Keratinocyte (primary cell): Measurements from ENCODE around the gene CHL1. TPM values are rescaled to one million over a fixed set of nuclear protein-coding genes. Genes with fewer than 3 reads are reported as not detected.

Experiments used
- DNase-seq: peaks from one replicate; pipeline ENCODE4 v3.0.0-alpha.2; 2011; ENCODE audit warnings: low read depth, missing footprints, low spot score
- FAIRE-seq: peaks from 2 replicates; lab custom pipeline; 2011; peaks lifted over from hg19 to GRCh38; lab: Jason Lieb, UNC
- H2AFZ ChIP-seq: 2 replicates; pipeline ENCODE4 v1.6.0; 2012; ENCODE audit warnings: low read length, control low read depth, inconsistent platforms; ENCODE audit not compliant: control insufficient read depth
- H3K27ac ChIP-seq: 2 replicates; pipeline ENCODE4 v1.5.1; 2011; ENCODE audit warnings: low read length; ENCODE audit not compliant: control insufficient read depth, insufficient read depth
- H3K27me3 ChIP-seq: 3 replicates; pipeline ENCODE4 v1.6.0; 2011; ENCODE audit warnings: low read length; ENCODE audit not compliant: control insufficient read depth, insufficient read depth; ENCODE audit errors: extremely low read depth
- H3K36me3 ChIP-seq, 2 experiments: 2 replicates in 1 of 2; 3 replicates in 1 of 2; pipeline ENCODE4 v1.5.1; 2011; ENCODE audit warnings: low read length in 2 of 2, mild to moderate bottlenecking in 1 of 2; ENCODE audit not compliant: control insufficient read depth in 2 of 2, insufficient read depth in 2 of 2; ENCODE audit errors: extremely low read depth in 1 of 2
- H3K4me1 ChIP-seq: 3 replicates; pipeline ENCODE4 v1.5.1; 2011; ENCODE audit warnings: low read length; ENCODE audit not compliant: control insufficient read depth, insufficient read depth; ENCODE audit errors: extremely low read depth
- H3K4me2 ChIP-seq: 3 replicates; pipeline ENCODE4 v1.6.0; 2011; ENCODE audit warnings: low read depth, low read length; ENCODE audit not compliant: control insufficient read depth, insufficient read depth; ENCODE audit errors: extremely low read depth
- H3K4me3 ChIP-seq, 3 experiments: fragments of 200-600 bp in 1 of 3; sonication (generic) in 1 of 3; 2 replicates in 2 of 3; 3 replicates in 1 of 3; pipeline ENCODE4 v1.5.1; 2011 to 2016; ENCODE audit warnings: low read length in 3 of 3, mild to moderate bottlenecking in 3 of 3, control low read depth in 2 of 3, inconsistent platforms in 1 of 3, low read depth in 1 of 3, mixed read lengths in 1 of 3, mixed run types in 1 of 3, moderate library complexity in 1 of 3; ENCODE audit not compliant: control insufficient read depth in 2 of 3, insufficient read depth in 2 of 3; ENCODE audit errors: extremely low read depth in 1 of 3
- H3K79me2 ChIP-seq: 2 replicates; pipeline ENCODE4 v1.6.0; 2012; ENCODE audit warnings: low read length; ENCODE audit not compliant: control insufficient read depth, insufficient read depth
- H3K9ac ChIP-seq: 3 replicates; pipeline ENCODE4 v1.6.0; 2011; ENCODE audit warnings: low read length; ENCODE audit not compliant: control insufficient read depth, insufficient read depth; ENCODE audit errors: extremely low read depth
- H3K9me1 ChIP-seq: 3 replicates; pipeline ENCODE4 v1.6.0; 2011; ENCODE audit warnings: low read length; ENCODE audit not compliant: control insufficient read depth, insufficient read depth; ENCODE audit errors: extremely low read depth
- H3K9me3 ChIP-seq: 2 replicates; pipeline ENCODE4 v1.5.1; 2012; ENCODE audit warnings: low read depth, low read length; ENCODE audit not compliant: control insufficient read depth
- H4K20me1 ChIP-seq: 3 replicates; pipeline ENCODE4 v1.6.0; 2011; ENCODE audit warnings: low read length; ENCODE audit not compliant: control insufficient read depth, insufficient read depth; ENCODE audit errors: extremely low read depth
- EZH2 ChIP-seq: IDR thresholded peaks from one replicate; pipeline ENCODE4 v1.6.1; 2012; ENCODE audit warnings: inconsistent platforms, mild to moderate bottlenecking, low read length, moderate library complexity
- dilution Hi-C: fragments of 300-500 bp; cut with MboI; formaldehyde crosslinking; loops from one replicate; pipeline ENCODE4 v1.7.0; 2020; ENCODE audit warnings: low sequenced_read_pairs; ENCODE audit not compliant: extremely low pct_ligation_motif_present
- polyA plus RNA-seq, 5 experiments: library from polyadenylated mRNA; depleted of rRNA in 3 of 5; stranded (reverse) in 3 of 5; stranded (forward) in 1 of 5; unstranded in 1 of 5; fragments of >200 nt; gene quantifications; 1 replicate in 1 of 5; 2 replicates in 3 of 5; 3 replicates in 1 of 5; pipeline versions ENCODE4 v1.2.1 to v1.2.3, GENCODE V29; 2011 to 2012; ENCODE audit warnings: missing spikeins in 2 of 5, low read depth in 1 of 5, low replicate concordance in 1 of 5
- TF ChIP-seq, protein P1 (sequence below), 3 experiments: IDR thresholded peaks in 1 of 3; conservative IDR thresholded peaks in 1 of 3; optimal IDR thresholded peaks in 1 of 3; 2 replicates in 2 of 3; 3 replicates in 1 of 3; pipeline versions ENCODE3 to v1.5.1; 2011; ENCODE audit warnings: low read length in 3 of 3, mild to moderate bottlenecking in 3 of 3, moderate library complexity in 2 of 3, control low read depth in 1 of 3, inconsistent platforms in 1 of 3; ENCODE audit not compliant: insufficient read depth in 2 of 3; ENCODE audit errors: extremely low read depth in 1 of 3

The CHL1 gene
- polyA plus RNA-seq, 1 donor (not counting 4 experiments of a cell fraction or from before 2014, with no cell fraction given) = 0.04 TPM

DNA sequence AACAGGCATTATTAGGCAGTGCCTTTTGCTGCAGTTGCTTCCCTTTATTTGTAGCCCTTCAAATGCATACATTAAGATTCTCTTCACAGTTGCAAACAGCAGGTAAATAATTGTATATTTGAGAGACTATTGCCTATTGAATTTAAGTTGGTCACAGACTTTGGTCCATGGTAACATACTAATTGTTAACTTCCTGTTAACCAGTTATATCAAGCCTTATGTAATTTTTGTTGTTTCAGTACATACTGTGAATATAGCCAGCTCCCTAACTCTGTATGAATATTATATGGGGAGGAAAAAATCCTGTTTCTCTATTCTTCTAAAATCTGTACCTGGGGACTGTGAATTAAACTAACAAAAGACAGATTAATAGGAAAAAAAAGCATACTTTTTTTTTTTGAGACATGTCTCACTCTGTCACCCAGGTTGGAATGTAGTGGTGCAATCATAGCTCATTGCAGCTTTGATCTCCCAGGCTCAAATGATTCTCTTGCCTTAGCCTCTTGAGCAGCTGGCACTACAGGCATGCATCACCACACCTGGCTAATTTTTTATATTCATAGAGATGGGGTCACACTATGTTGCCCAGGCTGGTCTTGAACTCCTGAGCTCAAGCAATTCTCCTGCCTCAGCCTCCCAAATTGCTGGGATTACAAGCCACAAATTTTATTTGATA, 53.2 kb downstream of the CHL1 start:
- TF ChIP-seq EZH2 = no peak
- TF ChIP-seq, protein P1, sequence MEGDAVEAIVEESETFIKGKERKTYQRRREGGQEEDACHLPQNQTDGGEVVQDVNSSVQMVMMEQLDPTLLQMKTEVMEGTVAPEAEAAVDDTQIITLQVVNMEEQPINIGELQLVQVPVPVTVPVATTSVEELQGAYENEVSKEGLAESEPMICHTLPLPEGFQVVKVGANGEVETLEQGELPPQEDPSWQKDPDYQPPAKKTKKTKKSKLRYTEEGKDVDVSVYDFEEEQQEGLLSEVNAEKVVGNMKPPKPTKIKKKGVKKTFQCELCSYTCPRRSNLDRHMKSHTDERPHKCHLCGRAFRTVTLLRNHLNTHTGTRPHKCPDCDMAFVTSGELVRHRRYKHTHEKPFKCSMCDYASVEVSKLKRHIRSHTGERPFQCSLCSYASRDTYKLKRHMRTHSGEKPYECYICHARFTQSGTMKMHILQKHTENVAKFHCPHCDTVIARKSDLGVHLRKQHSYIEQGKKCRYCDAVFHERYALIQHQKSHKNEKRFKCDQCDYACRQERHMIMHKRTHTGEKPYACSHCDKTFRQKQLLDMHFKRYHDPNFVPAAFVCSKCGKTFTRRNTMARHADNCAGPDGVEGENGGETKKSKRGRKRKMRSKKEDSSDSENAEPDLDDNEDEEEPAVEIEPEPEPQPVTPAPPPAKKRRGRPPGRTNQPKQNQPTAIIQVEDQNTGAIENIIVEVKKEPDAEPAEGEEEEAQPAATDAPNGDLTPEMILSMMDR (optimal IDR thresholded peaks at IDR 0.05 in 1 of 3, IDR thresholded peaks at IDR 0.05 in 1 of 3, conservative IDR thresholded peaks at IDR 0.05 in 1 of 3; ENCODE audit: extremely low read depth in 1 of 3, insufficient read depth in 2 of 3, low read length in 3 of 3) = no peak
- Histone ChIP-seq H3K9ac (no peak overlapping the region), H3K36me3 (no peaks in the 10 kb centered on the region), H2AFZ (no peak overlapping the region), H3K9me3 (no peaks in the 10 kb centered on the region), H3K9me1 (no peaks in the 10 kb centered on the region), H3K4me2 (no peak overlapping the region), H3K27ac (no peak overlapping the region), H4K20me1 (no peaks in the 10 kb centered on the region), H3K27me3 (no peaks in the 10 kb centered on the region), H3K4me1 (no peaks in the 10 kb centered on the region), H3K4me3 (no peak overlapping the region), H3K79me2 (no peaks in the 10 kb centered on the region)
- dilution Hi-C loops = no loop called here
- DNase-seq (no peak), FAIRE-seq (no peak)

DNA sequence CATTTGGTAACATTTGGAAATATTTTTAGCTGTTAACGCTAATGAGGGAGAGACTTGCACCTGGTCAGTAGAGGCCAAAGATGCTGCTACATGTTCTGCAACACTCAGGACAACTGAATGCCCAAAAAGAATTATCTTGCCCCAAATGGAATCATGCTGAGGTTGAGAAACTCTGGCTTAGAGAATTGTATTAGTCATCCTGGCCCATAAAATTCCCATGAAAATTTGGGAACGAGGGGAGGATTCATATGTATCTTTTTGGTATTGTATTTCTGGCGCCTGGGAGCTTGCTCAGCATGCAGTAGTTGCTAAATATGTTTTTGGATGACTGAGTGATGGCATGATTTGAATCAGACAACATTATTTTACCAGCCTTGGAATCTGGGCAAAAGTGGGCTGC, 59.9 kb downstream of the CHL1 start:
- Histone ChIP-seq H3K36me3 (no peaks in the 10 kb centered on the region), H3K4me3 (no peak overlapping the region), H3K9me1 (no peaks in the 10 kb centered on the region), H3K79me2 (no peaks in the 10 kb centered on the region), H3K9ac (no peak overlapping the region), H4K20me1 (no peaks in the 10 kb centered on the region), H3K27me3 (no peaks in the 10 kb centered on the region), H3K4me1 (no peaks in the 10 kb centered on the region), H3K27ac (no peak overlapping the region), H3K9me3 (no peaks in the 10 kb centered on the region), H3K4me2 (no peak overlapping the region), H2AFZ (no peak overlapping the region)
- TF ChIP-seq EZH2 = no peak
- TF ChIP-seq, protein P1 (optimal IDR thresholded peaks at IDR 0.05 in 1 of 3, IDR thresholded peaks at IDR 0.05 in 1 of 3, conservative IDR thresholded peaks at IDR 0.05 in 1 of 3; ENCODE audit: extremely low read depth in 1 of 3, insufficient read depth in 2 of 3, low read length in 3 of 3) = no peak
- DNase-seq = no peak
- dilution Hi-C loops = no loop called here
- no peak for FAIRE-seq
